Muscle layer of colon (tissue), 2 donors: ENCODE data around the gene RAD51B.

Experiments used
- H3K27ac ChIP-seq: one replicate; pipeline ENCODE4 v1.7.0; 2013; ENCODE audit warnings: low read depth, mild to moderate bottlenecking, low read length, moderate library complexity
- H3K27me3 ChIP-seq, 2 donors: one replicate each; pipeline ENCODE4 v1.7.0; 2013; ENCODE audit warnings: low read length in 2 of 2, mild to moderate bottlenecking in 2 of 2; ENCODE audit not compliant: insufficient read depth in 2 of 2, control insufficient read depth in 1 of 2
- H3K36me3 ChIP-seq: one replicate; pipeline ENCODE4 v1.7.0; 2013; ENCODE audit warnings: mild to moderate bottlenecking, low read length; ENCODE audit not compliant: insufficient read depth
- H3K4me1 ChIP-seq: one replicate; pipeline ENCODE4 v1.7.0; 2013; ENCODE audit warnings: mild to moderate bottlenecking, low read length; ENCODE audit not compliant: insufficient read depth
- H3K4me3 ChIP-seq, 2 donors: one replicate each; pipeline ENCODE4 v1.7.0; 2013; ENCODE audit warnings: low read length in 2 of 2, low read depth in 1 of 2, mild to moderate bottlenecking in 1 of 2, moderate library complexity in 1 of 2
- H3K9ac ChIP-seq: one replicate; pipeline ENCODE4 v1.7.0; 2013; ENCODE audit warnings: low read length
- H3K9me3 ChIP-seq: one replicate; pipeline ENCODE4 v1.7.0; 2013; ENCODE audit warnings: mild to moderate bottlenecking, low read length
- donor health status: abdominal sarcoma.
- donor health status: Adenocarcinoma of cecum.

Gene RAD51B

DNA sequence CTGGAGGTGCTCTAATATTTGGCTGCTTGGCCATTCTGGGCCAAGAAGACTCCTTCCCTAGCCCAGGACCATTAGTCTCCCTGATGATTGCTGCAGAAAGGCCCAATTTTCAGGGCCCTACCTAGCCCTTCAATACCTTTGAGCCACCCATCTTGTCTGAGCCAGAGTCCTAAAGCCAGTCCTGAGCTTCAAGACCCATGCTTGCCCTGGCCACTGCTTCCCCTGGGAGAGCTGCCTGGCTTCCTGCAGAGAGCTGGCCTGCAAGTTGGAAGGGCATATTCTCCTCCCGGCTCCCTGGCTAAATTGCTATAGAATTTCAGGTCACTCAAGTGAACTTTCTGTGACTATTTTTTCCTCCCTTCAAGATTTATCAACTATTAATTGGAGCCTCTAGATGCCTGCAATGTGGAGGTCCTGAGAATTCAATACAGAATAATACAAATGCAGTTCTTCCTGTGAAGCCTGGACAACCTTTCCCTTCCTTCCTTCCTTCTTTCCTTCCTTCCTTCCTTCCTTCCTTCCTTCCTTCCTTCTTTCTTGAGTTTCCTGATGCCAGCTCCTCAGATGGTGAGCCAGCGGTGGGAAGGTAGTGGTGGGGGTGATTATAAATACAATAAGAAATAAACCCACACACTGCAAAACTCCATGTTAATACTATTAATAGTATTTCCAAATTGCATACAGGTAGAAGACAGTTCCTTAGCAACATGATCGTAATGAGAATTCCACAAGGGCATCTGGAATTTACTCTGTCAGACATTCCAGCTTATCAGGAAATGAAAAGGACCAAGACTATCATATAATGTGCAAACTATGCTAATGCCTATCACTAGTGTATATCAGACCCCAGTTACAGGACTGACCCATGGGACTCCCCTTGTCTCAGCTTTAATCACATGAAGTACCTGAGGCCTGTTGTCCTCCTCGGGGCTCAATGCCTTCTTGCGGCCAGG is 865.2 kb downstream of the RAD51B start:
- Histone ChIP-seq H3K27ac (peak overlapping the region; percentile 9), H3K4me1 (peaks cover 58% of the 10 kb centered on the region), H3K27me3 (no peaks in the 10 kb centered on the region), H3K9ac (no peak overlapping the region), H3K36me3 (no peaks in the 10 kb centered on the region), H3K9me3 (no peaks in the 10 kb centered on the region), H3K4me3 (no peak overlapping the region)

DNA sequence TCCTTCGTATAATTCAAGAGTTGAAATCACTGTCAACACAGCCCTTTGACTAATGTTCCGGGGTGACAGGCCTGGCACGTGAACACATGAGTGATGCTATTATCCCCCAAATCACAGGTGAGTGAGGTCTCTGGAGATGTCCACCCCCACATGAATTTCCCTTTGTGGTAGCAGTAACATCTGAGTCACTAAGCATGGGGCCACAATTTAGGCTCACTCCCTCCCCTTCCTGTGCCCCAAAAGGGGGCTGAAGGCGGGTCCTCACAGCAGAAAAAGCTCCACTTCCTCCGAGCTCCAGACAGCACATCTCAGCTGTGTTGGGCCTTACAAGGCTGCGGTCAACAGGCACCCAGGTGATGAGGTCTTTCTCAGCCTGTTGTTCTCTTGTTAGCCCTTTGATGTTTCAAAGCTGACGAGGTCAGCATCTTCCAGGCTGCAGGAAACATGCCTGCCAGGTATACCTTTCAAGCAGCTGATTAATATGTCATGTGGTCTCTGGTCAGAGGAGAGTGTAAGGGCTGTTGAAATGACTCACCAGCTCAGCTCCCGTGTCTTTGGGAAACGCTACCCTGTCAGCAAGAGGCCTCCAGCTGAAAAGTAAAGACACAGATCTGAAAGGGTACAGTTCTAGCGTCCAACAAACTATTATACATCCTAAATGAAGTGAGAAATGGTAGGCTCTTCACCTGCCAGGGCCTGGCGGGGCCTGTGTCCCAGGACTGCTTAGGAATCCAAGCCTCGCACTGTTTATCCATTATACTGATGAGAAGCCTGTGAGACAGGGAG is 866.0 kb downstream of the RAD51B start:
- H3K4me3 ChIP-seq = no peak overlapping the region
- H3K9ac ChIP-seq = no peak overlapping the region
- H3K27me3 ChIP-seq = no peaks in the 10 kb centered on the region
- no peak overlapping the region for H3K27ac ChIP-seq
- H3K36me3 ChIP-seq = no peaks in the 10 kb centered on the region
- H3K4me1 ChIP-seq = peaks cover 65% of the 10 kb centered on the region
- H3K9me3 ChIP-seq = no peaks in the 10 kb centered on the region

DNA sequence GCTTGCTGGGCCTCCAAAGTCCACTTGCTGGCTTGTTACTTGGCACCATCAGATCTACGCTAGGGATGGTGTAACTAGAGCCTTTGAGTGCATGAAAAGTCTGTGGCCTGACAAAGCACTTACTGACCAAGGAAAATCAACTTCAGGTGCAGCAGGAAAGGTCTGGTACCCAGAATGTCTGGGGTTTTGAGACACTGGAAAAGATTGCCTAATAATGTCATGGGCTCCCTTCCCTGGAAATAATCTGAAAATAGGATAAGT is 866.6 kb downstream of the RAD51B start:
- H3K36me3 ChIP-seq = no peaks in the 10 kb centered on the region
- H3K27me3 ChIP-seq = no peaks in the 10 kb centered on the region
- H3K4me1 ChIP-seq = peaks cover 60% of the 10 kb centered on the region
- H3K9me3 ChIP-seq = no peaks in the 10 kb centered on the region
- no peak overlapping the region for H3K27ac ChIP-seq
- no peak overlapping the region for H3K4me3 ChIP-seq
- H3K9ac ChIP-seq = no peak overlapping the region

DNA sequence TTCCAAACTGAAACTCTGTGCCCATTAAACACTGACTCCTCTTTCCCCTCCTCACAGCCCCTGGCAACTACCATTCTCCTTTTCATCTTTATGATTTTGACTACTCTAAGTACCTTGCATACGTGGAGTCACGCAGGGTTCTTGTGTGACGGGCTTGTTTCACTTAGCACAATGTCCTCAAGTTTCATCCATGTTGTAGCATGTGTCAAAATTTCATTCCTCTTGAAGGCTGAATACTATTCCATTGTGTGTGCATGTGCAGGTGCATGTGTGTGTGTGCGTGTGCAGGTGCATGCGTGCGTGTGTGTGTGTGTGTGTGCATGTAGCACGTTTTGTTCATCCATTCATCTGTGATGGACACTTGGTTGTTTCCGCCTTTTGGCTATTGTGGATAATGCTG is 867.1 kb downstream of the RAD51B start:
- H3K27me3 ChIP-seq = no peaks in the 10 kb centered on the region
- H3K4me3 ChIP-seq = no peak overlapping the region
- H3K36me3 ChIP-seq = no peaks in the 10 kb centered on the region
- no peaks in the 10 kb centered on the region for H3K9me3 ChIP-seq
- peaks cover 54% of the 10 kb centered on the region for H3K4me1 ChIP-seq
- H3K27ac ChIP-seq = no peak overlapping the region
- no peak overlapping the region for H3K9ac ChIP-seq

GRCh38 chr14:68687746-68688145 is 868.2 kb downstream of the RAD51B start:
- Histone ChIP-seq H3K36me3 (no peaks in the 10 kb centered on the region), H3K27ac (no peak overlapping the region), H3K4me1 (peaks cover 44% of the 10 kb centered on the region)

GRCh38 chr14:68688872-68689371 is 869.3 kb downstream of the RAD51B start:
- H3K27me3 ChIP-seq = no peaks in the 10 kb centered on the region
- H3K36me3 ChIP-seq = no peaks in the 10 kb centered on the region
- H3K9ac ChIP-seq = no peak overlapping the region
- peak overlapping the region in 1 of 2 donors; percentile 9 for H3K4me3 ChIP-seq
- H3K4me1 ChIP-seq = peaks cover 41% of the 10 kb centered on the region
- no peaks in the 10 kb centered on the region for H3K9me3 ChIP-seq
- peak overlapping the region; percentile 45 for H3K27ac ChIP-seq

More at GRCh38 chr14:68687746-68688145, 868.2 kb downstream of the RAD51B start:
- Histone ChIP-seq H3K27me3 (no peaks in the 10 kb centered on the region), H3K4me3 (no peak overlapping the region), H3K9me3 (no peaks in the 10 kb centered on the region), H3K9ac (no peak overlapping the region)

- no peak overlapping the region for H3K27ac ChIP-seq
Measured at GRCh38 chr14:68689511-68689910, 869.9 kb downstream of the RAD51B start.

DNA sequence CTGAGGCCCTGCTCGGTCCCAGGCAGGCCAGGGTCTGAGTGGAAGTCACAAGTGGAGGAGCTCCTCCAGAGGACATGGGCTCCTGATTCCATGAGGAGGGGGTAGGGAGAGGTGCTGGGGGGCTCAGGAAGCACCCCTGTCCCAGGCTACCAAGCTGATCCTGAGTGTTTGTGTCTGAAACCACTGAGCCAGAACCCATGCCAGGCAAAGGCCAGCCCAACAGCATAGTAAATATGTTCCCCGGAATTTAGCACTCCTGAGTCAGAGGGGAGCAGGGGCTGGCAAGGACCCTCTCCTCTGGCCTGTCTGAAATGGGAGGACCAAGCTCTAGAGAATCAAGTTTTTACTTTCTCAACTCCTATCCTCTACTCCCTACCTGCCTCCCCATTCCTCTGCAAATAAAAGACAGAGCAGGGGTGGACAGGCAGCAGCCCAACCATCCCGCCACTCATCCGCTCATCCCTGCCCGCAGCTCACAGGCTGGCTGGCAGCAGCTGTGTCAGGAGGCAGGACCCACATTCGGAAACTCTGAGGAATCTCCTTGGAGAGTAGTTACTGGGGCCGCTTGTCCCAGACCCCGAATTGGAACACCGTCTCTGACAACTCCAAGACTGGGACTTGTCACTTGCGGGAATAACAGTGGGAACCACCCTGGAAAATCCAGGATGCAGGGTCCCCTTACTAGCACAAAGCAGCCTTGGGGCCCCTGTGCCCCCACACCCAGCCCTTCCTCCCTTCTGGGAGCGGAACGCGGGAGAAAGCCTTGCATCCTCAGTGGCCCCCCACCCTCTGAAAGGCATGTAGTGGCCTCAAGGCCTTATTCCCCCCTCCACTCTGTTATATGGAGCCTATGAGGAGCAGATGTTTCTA is 870.7 kb downstream of the RAD51B start:
- no peak overlapping the region for H3K4me3 ChIP-seq
- peaks cover 32% of the 10 kb centered on the region for H3K4me1 ChIP-seq
- H3K27me3 ChIP-seq = no peaks in the 10 kb centered on the region
- H3K36me3 ChIP-seq = no peaks in the 10 kb centered on the region
- H3K9ac ChIP-seq = no peak overlapping the region
- no peaks in the 10 kb centered on the region for H3K9me3 ChIP-seq
- H3K27ac ChIP-seq = no peak overlapping the region

More at GRCh38 chr14:68689511-68689910, 869.9 kb downstream of the RAD51B start:
- H3K4me3 ChIP-seq = no peak overlapping the region
- H3K36me3 ChIP-seq = no peaks in the 10 kb centered on the region
- peak overlapping the region; percentile 23 for H3K9ac ChIP-seq
- H3K9me3 ChIP-seq = no peaks in the 10 kb centered on the region
- H3K27me3 ChIP-seq = no peaks in the 10 kb centered on the region
- H3K4me1 ChIP-seq = peaks cover 36% of the 10 kb centered on the region

- no peak overlapping the region for H3K9ac ChIP-seq
- H3K27me3 ChIP-seq = no peaks in the 10 kb centered on the region
- H3K4me3 ChIP-seq = no peak overlapping the region
- H3K27ac ChIP-seq = no peak overlapping the region
- no peaks in the 10 kb centered on the region for H3K36me3 ChIP-seq
- H3K4me1 ChIP-seq = peaks cover 39% of the 10 kb centered on the region
- no peaks in the 10 kb centered on the region for H3K9me3 ChIP-seq
Measured at GRCh38 chr14:68691031-68691791, 871.6 kb downstream of the RAD51B start.

DNA sequence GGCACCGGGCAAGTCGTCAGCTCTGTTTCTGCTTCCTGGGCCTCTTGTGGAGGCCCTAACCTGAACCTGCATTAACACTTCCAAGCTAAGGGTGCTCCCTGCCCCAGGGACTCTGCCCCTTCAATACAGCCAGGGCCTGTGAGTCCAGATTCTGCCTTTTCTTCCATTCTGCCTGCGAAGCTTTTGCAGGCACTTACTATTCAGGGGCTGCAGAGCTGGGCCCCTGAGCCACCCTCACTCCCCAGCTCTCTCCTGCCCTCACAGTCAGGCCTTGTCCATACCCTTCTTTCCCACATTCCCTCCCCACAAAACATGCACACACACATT is 872.2 kb downstream of the RAD51B start:
- no peak overlapping the region for H3K27ac ChIP-seq
- H3K9ac ChIP-seq = no peak overlapping the region
- no peaks in the 10 kb centered on the region for H3K27me3 ChIP-seq
- H3K4me1 ChIP-seq = peaks cover 39% of the 10 kb centered on the region
- no peaks in the 10 kb centered on the region for H3K36me3 ChIP-seq
- no peak overlapping the region for H3K4me3 ChIP-seq
- H3K9me3 ChIP-seq = no peaks in the 10 kb centered on the region
